GM18507 (cell line): ENCODE results near the gene GLIS1.
"Not testable (repeated sequence)": the region's sequence is repeated elsewhere in the genome, so short reads cannot be mapped to it uniquely, and the experiment has no call there.

Experiments
- DNase-seq: peaks from one replicate; pipeline ENCODE4 v3.0.0; 2011; ENCODE audit warnings: low read depth; ENCODE audit not compliant: insufficient read length; ENCODE audit errors: extremely low spot score
- FAIRE-seq: peaks from 2 replicates; lab custom pipeline; 2011; peaks lifted over from hg19 to GRCh38; lab: Jason Lieb, UNC

Gene GLIS1

GRCh38 chr1:53739109-53739681, at the start of gene GLIS1:
Gene GLIS1, minus strand, starts transcription at chr1:53739164. Its CDS starts 1,100 bp downstream, at chr1:53738064.
- DNase-seq (peak; percentile 91), FAIRE-seq (no peak)

- FAIRE-seq, result no peak
- DNase-seq, result no peak
Observed at GRCh38 chr1:53787655-53788054, 48.7 kb upstream of the GLIS1 start.

GRCh38 chr1:53783056-53783455, 44.1 kb upstream of the GLIS1 start:
- no peak for FAIRE-seq
- no peak for DNase-seq

GRCh38 chr1:53781654-53782053, 42.7 kb upstream of the GLIS1 start:
- FAIRE-seq (no peak), DNase-seq (no peak)

DNA sequence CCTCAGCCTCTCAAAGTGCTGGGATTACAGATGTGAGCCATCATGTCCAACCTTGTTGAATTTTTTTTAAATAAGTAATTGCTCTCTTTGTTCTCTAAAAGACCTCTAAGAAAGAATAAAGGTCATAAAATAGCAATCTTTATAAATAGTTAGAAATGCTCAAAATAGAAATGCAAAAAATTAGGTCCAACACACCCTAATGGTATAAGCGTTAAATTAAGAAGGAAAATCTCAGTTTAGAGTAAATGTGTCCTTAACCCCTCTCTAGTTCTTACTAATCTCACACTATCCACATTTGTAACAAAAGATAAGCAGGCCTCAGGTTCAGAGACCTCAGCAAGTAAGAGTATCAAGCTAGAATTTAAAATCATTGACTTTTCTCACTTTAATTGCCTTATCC, 38.3 kb upstream of the GLIS1 start:
- FAIRE-seq, result no peak
- no peak for DNase-seq

DNA sequence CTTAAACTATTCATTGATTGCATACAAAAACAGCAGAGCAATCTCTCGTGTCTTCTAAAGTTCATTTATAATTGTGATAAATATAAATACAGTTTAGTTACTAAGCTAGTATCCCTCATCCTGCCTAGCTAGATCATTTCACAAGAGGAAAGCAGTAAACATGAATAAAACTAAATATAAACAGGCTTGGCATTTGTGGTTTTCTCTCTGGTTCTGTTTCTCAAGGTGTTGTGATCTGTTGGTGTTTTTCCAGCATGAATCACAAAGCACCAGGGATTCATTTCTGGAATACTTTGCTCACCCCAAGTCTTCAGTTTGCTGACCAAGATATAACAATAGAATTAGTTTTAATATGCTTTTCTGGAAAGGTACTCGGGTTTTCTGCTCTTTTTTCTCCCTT, 32.7 kb upstream of the GLIS1 start:
- FAIRE-seq, result no peak
- DNase-seq, result no peak

DNA sequence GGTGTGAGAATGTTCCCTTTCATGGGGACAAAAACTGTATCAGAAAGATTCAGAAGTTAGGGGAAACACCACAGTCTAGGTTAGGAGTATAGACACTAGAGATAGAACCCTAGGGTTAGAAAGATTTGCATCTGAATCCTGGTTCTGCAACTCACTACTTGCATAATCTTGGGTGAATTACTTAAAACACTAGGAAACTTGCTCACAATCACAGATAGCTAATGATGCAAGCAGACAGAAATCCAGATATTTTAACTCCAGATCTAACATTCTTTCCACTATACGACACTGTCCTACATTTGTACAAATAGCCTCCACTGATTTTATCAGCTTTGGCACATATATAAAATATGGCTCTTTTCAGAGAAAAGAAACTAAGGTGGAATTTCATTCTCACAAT, 30.8 kb upstream of the GLIS1 start:
- no peak for FAIRE-seq

GRCh38 chr1:53769184-53769583, 30.2 kb upstream of the GLIS1 start:
- DNase-seq (no peak), FAIRE-seq (no peak)

More for the DNA sequence above, 30.8 kb upstream of the GLIS1 start:
- DNase-seq, result no peak

DNA sequence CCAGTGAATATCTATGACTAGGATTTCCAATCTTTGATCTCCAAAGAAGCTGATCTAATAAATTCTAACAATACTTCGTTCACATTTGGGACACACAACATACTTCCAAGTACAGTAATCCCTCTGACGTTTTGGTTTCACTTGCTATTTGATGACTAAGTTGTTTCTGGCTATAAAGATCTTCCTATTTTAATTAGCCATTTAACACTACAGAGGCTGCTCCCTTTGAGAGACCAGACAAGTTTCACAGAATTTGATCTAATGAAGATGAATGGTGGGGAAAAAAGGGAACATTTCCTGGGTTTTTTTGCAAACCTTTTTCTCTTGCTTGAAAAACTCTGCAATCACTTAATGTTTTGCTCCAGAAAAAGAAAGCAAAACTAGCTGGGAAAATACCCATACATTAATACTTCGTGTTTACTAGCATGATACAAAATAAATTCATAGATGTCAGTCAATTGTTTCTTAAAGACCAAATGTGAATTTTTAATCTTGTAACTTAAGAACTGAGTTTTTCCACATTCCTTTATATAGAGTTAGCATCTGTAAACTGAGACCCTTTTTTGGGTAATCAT, 28.0 kb upstream of the GLIS1 start:
- DNase-seq (no peak), FAIRE-seq (no peak)

DNA sequence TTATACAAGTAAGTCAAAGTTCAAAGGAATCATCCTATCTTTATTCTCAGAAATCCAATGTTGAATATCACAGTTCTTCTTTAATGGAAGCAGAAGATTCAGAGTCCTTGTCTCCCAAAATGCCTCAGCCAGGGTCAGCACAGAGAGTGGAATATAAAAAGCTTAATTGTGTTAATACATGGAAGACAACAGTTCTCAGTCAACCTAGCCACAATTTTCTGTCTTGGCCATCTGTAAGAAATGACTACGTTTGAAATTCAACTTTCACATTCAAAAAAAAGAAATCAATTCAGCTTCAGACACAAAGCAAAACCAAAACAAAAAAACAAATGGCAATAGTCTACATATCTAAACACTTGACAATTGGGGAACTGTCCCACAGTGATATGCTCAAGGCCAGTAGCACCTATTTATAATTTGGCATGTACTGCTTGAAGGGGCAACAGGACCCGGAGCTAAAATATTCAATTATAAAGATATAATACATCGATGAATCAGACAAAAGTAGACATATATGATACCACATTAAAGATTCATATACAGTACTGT, 27.3 kb upstream of the GLIS1 start:
- no peak for DNase-seq
- peak; percentile 66 for FAIRE-seq

DNA sequence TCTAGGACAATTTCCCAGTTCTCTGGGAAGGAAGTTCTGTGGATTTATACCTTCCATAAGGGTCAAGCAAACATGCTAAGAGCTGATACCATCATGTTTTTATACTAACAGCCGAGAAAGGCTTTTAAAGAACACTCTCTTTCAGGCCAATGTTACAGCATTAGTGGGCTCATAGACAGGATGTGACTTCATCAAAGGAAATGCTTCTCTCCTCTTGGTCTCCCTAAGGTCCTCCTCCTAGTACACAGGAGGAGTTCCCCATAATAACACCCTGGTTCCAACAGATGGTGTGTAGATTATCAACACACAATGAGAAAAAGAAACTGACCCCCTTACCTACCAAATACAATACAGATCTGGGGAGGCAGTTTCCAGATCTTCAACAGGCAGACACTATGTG, 26.7 kb upstream of the GLIS1 start:
- peak; percentile 41 for FAIRE-seq
- no peak for DNase-seq

DNA sequence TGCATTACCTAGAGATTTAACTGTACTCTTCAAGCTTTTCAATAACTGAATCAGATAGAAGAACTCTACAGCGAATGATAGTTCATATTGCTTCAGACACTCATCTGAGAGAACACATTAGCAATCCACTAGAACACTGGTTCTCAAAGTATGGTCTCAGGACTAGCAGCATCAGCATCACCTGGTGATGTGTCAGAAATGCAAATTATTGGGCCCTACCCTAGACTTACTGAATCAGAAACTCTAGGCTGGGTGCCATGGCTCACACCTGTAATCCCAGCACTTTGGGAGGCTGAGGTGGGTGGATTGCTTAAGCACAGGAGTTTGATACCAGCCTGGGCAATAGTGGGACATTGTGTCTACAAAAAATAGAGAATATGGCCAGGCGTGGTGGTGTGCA, 24.9 kb upstream of the GLIS1 start:
- FAIRE-seq (no peak), DNase-seq (no peak)

- FAIRE-seq, result no peak
- DNase-seq, result no peak
Observed at GRCh38 chr1:53763461-53763860, 24.5 kb upstream of the GLIS1 start.

DNA sequence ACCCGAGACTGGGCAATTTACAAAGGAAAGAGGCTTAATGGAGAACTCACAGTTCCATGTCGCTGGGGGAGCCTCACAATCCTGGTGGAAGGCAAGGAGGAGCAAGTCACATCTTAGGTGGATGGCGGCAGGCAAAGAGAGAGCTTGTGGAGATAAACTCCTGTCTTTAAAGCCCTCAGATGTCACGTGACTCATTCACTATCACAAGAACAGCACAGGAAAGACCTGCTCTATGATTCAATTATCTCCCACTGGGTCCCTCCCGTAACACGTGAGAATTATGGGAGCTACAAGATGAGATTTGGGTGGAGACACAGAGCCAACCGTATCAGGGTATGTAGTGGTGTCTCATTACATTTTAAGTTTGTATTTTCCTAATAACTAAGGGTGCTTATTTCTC, 21.5 kb upstream of the GLIS1 start:
- not testable (repeated sequence) for DNase-seq, FAIRE-seq

DNA sequence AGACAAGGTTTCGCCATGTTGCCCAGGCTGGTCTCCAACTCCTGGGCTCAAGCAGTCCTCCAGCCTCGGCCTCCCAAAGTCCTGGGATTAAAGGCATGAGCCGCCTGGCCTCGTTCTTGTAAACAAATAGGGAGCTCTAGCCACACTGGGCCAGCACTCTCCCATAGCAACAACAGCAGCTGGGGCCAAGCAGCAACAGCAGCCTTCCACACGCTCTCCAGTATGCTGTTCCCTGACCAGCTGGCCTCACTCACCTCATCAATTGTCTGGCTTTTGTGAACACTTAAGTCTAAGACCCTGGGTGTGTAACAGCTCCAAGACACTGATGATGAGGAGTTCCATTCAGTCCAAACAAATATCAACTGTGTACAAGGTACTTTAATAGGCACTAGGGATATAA, 16.9 kb upstream of the GLIS1 start:
- no peak for DNase-seq

DNA sequence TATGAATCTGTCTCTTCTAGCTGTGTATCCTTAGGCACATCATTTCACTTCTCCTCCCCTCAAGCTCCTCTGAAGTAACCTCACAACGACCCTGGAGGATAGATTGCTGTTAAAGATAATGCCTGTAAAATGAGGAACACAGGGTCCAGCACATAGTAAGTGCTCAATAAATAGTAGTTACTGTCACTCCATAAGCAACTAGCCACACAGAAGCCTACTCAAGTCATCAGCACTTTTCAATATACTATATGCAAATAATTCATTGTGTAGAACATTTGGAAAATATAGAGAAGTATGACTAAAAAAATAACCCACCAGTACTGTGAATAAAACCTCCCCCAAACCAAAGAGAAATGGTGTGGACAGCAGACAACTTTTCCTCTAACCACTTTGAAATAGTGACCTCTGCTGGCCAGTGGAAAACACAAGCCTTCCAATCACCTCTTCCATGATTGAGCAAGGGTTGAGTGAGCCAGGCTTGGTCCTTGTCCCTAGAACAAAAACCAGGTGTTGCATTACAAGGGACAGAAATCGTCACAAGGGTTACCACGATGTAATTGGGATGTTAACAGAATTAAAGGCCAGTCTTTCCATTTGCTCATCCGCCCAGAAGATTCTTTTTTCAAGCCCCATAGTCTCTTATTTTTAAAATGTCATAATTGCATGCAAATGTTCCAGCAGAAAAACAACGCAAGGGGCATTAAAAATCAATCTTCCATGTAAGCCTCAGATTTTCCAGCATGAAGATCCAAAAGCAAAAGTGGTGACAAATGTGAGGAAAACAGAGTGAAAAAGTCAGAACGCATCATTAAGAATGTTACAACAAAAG, 15.7 kb upstream of the GLIS1 start:
- DNase-seq, result no peak
- FAIRE-seq, result peak; percentile 60

More for the DNA sequence above, 16.9 kb upstream of the GLIS1 start:
- FAIRE-seq, result no peak

DNA sequence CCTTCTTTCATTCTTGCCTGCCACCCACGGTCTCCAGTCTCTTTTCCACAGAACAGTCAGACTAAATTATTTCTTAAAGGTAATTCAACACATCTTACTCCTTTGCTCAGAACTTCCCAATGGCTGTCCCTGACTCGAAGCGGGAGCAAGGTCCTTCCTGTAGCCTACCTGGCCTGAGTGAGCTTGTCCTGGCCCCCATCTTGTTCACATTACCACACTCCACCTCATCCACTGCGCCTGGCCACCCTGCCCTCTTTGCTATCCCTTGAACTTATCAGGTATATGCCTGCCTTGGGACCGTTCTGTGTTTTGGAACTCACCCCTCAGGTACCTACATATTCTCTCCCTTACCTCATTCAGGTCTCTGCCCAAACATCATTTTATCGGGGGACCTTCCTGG, 13.3 kb upstream of the GLIS1 start:
- FAIRE-seq (no peak), DNase-seq (no peak)

- DNase-seq, result no peak
- no peak for FAIRE-seq
Observed at GRCh38 chr1:53747841-53748240, 8.9 kb upstream of the GLIS1 start.

DNA sequence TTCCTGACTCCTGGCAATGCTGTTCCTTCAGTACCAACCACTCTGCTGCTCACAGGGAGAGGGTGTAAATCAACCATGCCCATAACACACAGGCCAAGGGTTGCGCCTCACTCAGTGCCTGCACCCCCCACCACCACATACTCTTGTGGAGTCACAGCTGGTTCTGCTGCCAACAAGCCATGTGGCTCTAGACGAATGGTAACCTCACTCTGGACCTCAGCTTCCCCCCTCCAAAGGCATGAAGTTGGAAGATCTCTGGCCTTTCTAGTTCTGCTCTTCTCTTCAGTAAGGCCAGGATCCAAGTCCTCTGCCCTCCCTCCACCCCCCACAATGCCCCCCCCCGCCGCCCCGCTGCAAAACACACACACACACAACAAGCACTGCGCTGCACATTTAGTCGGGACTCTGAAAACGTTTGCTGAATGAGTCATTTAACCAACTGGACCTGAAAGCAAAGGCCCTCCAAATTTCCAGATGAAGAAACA, 1.7 kb upstream of the GLIS1 start:
- FAIRE-seq (no peak), DNase-seq (no peak)
